Measurements from ENCODE around the gene DAPK1.
A peak's percentile ranks its signal among the peaks of the same experiment; 100 is the strongest.

The DAPK1 gene

GRCh38 chr9:87505869-87506678, 8.4 kb downstream of the DAPK1 start:
- Histone ChIP-seq H3K36me3 (ENCODE audit: insufficient read depth, low read length) (peaks cover 3% of the 10 kb centered on the region; the same call in 1 of the 2 replicates), H3K27ac (ENCODE audit: low read depth, low read length) (no peak overlapping the region), H3K27me3 (ENCODE audit: insufficient read depth, low read length) (no peaks in the 10 kb centered on the region), H3K79me2 (ENCODE audit: control insufficient read depth, insufficient read depth, low read length, unreplicated experiment) (no peaks in the 10 kb centered on the region), H3K4me1 (ENCODE audit: control insufficient read depth, insufficient read depth, low read length, unreplicated experiment) (peaks cover 22% of the 10 kb centered on the region), H2AFZ (ENCODE audit: low read length, unreplicated experiment) (no peak overlapping the region), H3K4me3 (ENCODE audit: low read depth, low read length) (no peak overlapping the region)

GRCh38 chr9:87507576-87507975, 9.9 kb downstream of the DAPK1 start:
- peaks cover 16% of the 10 kb centered on the region for H3K4me1 ChIP-seq (ENCODE audit: control insufficient read depth, insufficient read depth, low read length, unreplicated experiment)
- no peak overlapping the region for H2AFZ ChIP-seq (ENCODE audit: low read length, unreplicated experiment)
- no peaks in the 10 kb centered on the region for H3K27me3 ChIP-seq (ENCODE audit: insufficient read depth, low read length)
- no peak overlapping the region for H3K4me3 ChIP-seq (ENCODE audit: low read depth, low read length)
- H3K36me3 ChIP-seq (ENCODE audit: insufficient read depth, low read length), result peaks cover 3% of the 10 kb centered on the region; the same call in 1 of the 2 replicates
- H3K79me2 ChIP-seq (ENCODE audit: control insufficient read depth, insufficient read depth, low read length, unreplicated experiment), result no peaks in the 10 kb centered on the region
- no peak overlapping the region for H3K27ac ChIP-seq (ENCODE audit: low read depth, low read length)

GRCh38 chr9:87510252-87510683, 12.6 kb downstream of the DAPK1 start:
- Histone ChIP-seq H3K79me2 (ENCODE audit: control insufficient read depth, insufficient read depth, low read length, unreplicated experiment) (no peaks in the 10 kb centered on the region), H3K27me3 (ENCODE audit: insufficient read depth, low read length) (no peaks in the 10 kb centered on the region), H3K36me3 (ENCODE audit: insufficient read depth, low read length) (no peaks in the 10 kb centered on the region), H3K27ac (ENCODE audit: low read depth, low read length) (no peak overlapping the region), H3K4me3 (ENCODE audit: low read depth, low read length) (no peak overlapping the region), H3K4me1 (ENCODE audit: control insufficient read depth, insufficient read depth, low read length, unreplicated experiment) (peaks cover 20% of the 10 kb centered on the region), H2AFZ (ENCODE audit: low read length, unreplicated experiment) (no peak overlapping the region)

- Histone ChIP-seq H2AFZ (ENCODE audit: low read length, unreplicated experiment) (no peak overlapping the region), H3K4me1 (ENCODE audit: control insufficient read depth, insufficient read depth, low read length, unreplicated experiment) (peaks cover 33% of the 10 kb centered on the region)
These were observed 14.6 kb downstream of the DAPK1 start for GRCh38 chr9:87512311-87512710.

GRCh38 chr9:87513161-87513560, 15.5 kb downstream of the DAPK1 start:
- Histone ChIP-seq H3K4me1 (ENCODE audit: control insufficient read depth, insufficient read depth, low read length, unreplicated experiment) (peaks cover 33% of the 10 kb centered on the region), H3K27ac (ENCODE audit: low read depth, low read length) (no peak overlapping the region), H3K27me3 (ENCODE audit: insufficient read depth, low read length) (no peaks in the 10 kb centered on the region), H2AFZ (ENCODE audit: low read length, unreplicated experiment) (no peak overlapping the region), H3K36me3 (ENCODE audit: insufficient read depth, low read length) (no peaks in the 10 kb centered on the region), H3K4me3 (ENCODE audit: low read depth, low read length) (no peak overlapping the region), H3K79me2 (ENCODE audit: control insufficient read depth, insufficient read depth, low read length, unreplicated experiment) (no peaks in the 10 kb centered on the region)

More at GRCh38 chr9:87512311-87512710, 14.6 kb downstream of the DAPK1 start:
- Histone ChIP-seq H3K79me2 (ENCODE audit: control insufficient read depth, insufficient read depth, low read length, unreplicated experiment) (no peaks in the 10 kb centered on the region), H3K36me3 (ENCODE audit: insufficient read depth, low read length) (no peaks in the 10 kb centered on the region), H3K27ac (ENCODE audit: low read depth, low read length) (no peak overlapping the region), H3K27me3 (ENCODE audit: insufficient read depth, low read length) (no peaks in the 10 kb centered on the region), H3K4me3 (ENCODE audit: low read depth, low read length) (no peak overlapping the region)

- no peak overlapping the region for H3K4me3 ChIP-seq (ENCODE audit: low read depth, low read length)
- H3K79me2 ChIP-seq (ENCODE audit: control insufficient read depth, insufficient read depth, low read length, unreplicated experiment), result no peaks in the 10 kb centered on the region
- peaks cover 40% of the 10 kb centered on the region for H3K4me1 ChIP-seq (ENCODE audit: control insufficient read depth, insufficient read depth, low read length, unreplicated experiment)
- H3K36me3 ChIP-seq (ENCODE audit: insufficient read depth, low read length), result no peaks in the 10 kb centered on the region
- H3K27ac ChIP-seq (ENCODE audit: low read depth, low read length), result no peak overlapping the region
- no peaks in the 10 kb centered on the region for H3K27me3 ChIP-seq (ENCODE audit: insufficient read depth, low read length)
- no peak overlapping the region for H2AFZ ChIP-seq (ENCODE audit: low read length, unreplicated experiment)
These were observed 16.3 kb downstream of the DAPK1 start for GRCh38 chr9:87513880-87514535.

- Histone ChIP-seq H3K36me3 (ENCODE audit: insufficient read depth, low read length) (no peaks in the 10 kb centered on the region), H3K27ac (ENCODE audit: low read depth, low read length) (no peak overlapping the region), H3K4me1 (ENCODE audit: control insufficient read depth, insufficient read depth, low read length, unreplicated experiment) (peaks cover 43% of the 10 kb centered on the region), H2AFZ (ENCODE audit: low read length, unreplicated experiment) (peak overlapping the region; percentile 2), H3K79me2 (ENCODE audit: control insufficient read depth, insufficient read depth, low read length, unreplicated experiment) (no peaks in the 10 kb centered on the region), H3K4me3 (ENCODE audit: low read depth, low read length) (no peak overlapping the region), H3K27me3 (ENCODE audit: insufficient read depth, low read length) (no peaks in the 10 kb centered on the region)
These were observed 17.3 kb downstream of the DAPK1 start for GRCh38 chr9:87515006-87515405.

GRCh38 chr9:87515588-87516221, 18.0 kb downstream of the DAPK1 start:
- H2AFZ ChIP-seq (ENCODE audit: low read length, unreplicated experiment), result no peak overlapping the region
- H3K79me2 ChIP-seq (ENCODE audit: control insufficient read depth, insufficient read depth, low read length, unreplicated experiment), result no peaks in the 10 kb centered on the region
- no peaks in the 10 kb centered on the region for H3K36me3 ChIP-seq (ENCODE audit: insufficient read depth, low read length)
- H3K27ac ChIP-seq (ENCODE audit: low read depth, low read length), result peak overlapping the region; percentile 61
- peaks cover 43% of the 10 kb centered on the region for H3K4me1 ChIP-seq (ENCODE audit: control insufficient read depth, insufficient read depth, low read length, unreplicated experiment)
- H3K4me3 ChIP-seq (ENCODE audit: low read depth, low read length), result no peak overlapping the region
- H3K27me3 ChIP-seq (ENCODE audit: insufficient read depth, low read length), result no peaks in the 10 kb centered on the region

GRCh38 chr9:87516222-87516925, 18.7 kb downstream of the DAPK1 start:
- Histone ChIP-seq H3K79me2 (ENCODE audit: control insufficient read depth, insufficient read depth, low read length, unreplicated experiment) (no peaks in the 10 kb centered on the region), H3K4me1 (ENCODE audit: control insufficient read depth, insufficient read depth, low read length, unreplicated experiment) (peaks cover 43% of the 10 kb centered on the region), H3K27me3 (ENCODE audit: insufficient read depth, low read length) (no peaks in the 10 kb centered on the region), H3K4me3 (ENCODE audit: low read depth, low read length) (no peak overlapping the region), H3K27ac (ENCODE audit: low read depth, low read length) (peak overlapping the region; percentile 61), H2AFZ (ENCODE audit: low read length, unreplicated experiment) (no peak overlapping the region), H3K36me3 (ENCODE audit: insufficient read depth, low read length) (no peaks in the 10 kb centered on the region)

- Histone ChIP-seq H3K4me3 (ENCODE audit: low read depth, low read length) (no peak overlapping the region), H3K27ac (ENCODE audit: low read depth, low read length) (no peak overlapping the region), H3K79me2 (ENCODE audit: control insufficient read depth, insufficient read depth, low read length, unreplicated experiment) (no peaks in the 10 kb centered on the region), H3K36me3 (ENCODE audit: insufficient read depth, low read length) (no peaks in the 10 kb centered on the region), H2AFZ (ENCODE audit: low read length, unreplicated experiment) (no peak overlapping the region), H3K4me1 (ENCODE audit: control insufficient read depth, insufficient read depth, low read length, unreplicated experiment) (peaks cover 43% of the 10 kb centered on the region), H3K27me3 (ENCODE audit: insufficient read depth, low read length) (no peaks in the 10 kb centered on the region)
These were observed 19.2 kb downstream of the DAPK1 start for GRCh38 chr9:87516926-87517290.

All from ACC112 (cell line).